Stromal cell of bone marrow (primary cell): ENCODE results near the gene PMPCB.
A peak's percentile ranks its signal among the peaks of the same experiment; 100 is the strongest.

ENCODE experiments used
- DNase-seq: peaks from one replicate; pipeline ENCODE4 v3.0.0-alpha.2; 2012; ENCODE audit warnings: low read depth

Gene PMPCB

GRCh38 chr7:103336761-103337160 is 39.5 kb downstream of the PMPCB start:
- DNase-seq: no peak

GRCh38 chr7:103338864-103339263 is 41.6 kb downstream of the PMPCB start:
- DNase-seq: no peak

DNA sequence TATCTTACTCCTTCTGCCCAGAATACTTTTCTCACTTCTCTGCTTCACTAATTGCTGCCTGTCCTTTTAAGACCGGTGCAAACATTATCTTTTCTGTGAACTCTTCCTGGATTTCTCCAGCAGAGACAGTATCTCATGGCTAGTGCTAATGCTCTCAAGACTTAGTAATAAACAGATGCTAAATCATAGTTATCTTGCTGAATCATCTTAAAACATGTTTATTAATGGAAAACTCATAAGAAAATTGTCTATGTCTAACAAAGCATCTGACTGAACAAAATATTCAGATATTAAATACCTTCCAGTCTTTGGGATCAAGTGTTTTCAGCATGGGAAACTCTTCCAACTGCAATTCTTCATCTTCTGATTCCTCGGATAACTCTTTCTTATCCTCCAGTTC is 44.2 kb downstream of the PMPCB start:
- DNase-seq: no peak

DNA sequence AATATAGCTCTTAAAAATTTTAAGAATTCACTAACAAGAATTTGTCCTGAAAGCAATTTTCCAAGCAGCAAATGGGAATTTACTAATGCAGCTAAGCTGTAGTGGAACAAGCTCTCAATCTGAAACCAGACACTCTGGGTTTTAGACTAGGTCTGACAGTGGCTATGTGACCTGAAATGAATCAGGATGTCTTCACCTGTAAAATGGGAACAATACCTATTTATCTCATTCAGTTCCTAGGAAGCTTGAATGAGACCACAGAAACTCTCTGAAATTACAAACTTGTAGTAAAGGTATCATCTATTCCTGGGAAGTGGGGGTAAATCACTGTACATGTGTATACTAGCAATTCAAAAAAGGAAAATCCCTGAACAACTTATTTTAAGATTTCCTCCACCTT is 46.1 kb downstream of the PMPCB start:
- no peak for DNase-seq

DNA sequence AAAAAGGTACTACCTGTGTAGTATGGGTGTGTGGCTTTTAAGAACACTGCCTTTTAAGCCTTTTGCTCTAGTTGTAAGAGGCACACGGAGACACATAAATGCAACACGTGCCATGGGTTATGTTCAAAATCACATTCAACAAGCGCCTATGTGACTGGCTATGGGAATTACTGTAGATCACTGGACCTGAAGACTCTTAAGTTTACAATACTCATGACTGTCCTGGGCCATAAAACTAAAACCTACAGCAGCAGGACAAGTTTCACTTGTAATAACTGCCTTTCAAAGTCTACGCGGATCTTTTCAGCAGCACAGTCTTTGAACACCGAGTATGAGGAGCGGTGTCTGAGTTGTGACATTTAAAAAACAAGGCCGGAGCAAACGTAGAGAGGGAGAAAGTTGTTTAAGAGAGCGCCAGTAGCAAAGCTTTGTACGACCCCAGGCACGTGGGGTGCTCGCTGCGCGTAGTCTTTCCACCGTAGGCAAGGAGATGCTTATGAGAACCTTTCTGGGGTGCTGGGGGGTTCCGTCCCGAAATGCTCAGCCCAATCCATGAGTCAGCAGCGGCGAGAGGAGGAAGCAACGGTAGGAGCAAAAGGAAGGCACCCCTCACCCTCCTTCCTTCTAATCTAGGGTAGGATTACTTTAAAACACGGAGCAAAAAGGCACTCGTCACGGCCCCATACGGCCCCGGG is 46.7 kb downstream of the PMPCB start:
- DNase-seq: peak; percentile 20

DNA sequence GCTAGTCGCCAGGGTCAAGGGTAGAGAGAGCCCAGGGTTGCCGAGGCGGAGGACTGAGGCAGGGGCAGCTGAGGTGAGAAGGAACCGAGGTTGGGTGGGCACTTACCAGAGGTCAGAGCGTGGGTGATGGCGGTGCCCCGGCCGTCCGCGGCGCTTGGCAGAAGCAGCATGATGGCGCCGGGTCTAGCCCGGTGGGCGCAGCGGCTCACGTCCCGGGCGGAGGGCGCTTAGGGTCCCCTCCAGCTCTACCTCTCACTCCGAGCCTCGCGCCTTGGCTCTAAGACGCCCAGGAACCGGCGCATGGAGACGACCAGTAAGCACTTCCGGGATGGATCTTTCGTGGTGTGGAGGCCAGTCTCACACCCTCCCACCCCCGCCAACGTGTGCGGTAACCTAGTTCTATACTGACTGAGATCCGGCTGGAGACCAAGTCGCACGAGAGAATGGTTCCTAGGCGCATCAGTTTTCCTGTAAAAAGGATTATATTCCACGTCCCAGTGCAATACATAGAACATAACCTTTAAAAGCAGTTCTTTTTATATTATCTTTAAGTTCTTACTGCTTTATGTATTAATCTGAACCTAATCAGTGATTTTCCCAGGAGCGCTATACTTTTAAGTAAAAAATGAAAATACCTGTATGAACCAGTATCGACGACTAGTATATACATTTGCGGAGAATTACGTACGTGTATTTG is 47.4 kb downstream of the PMPCB start, which contains the start of gene DNAJC2:
Gene DNAJC2, minus strand, starts transcription at position 315 of the 697 bp plus-strand sequence. Its CDS starts 145 bp downstream, at position 170.
- peak; percentile 88 for DNase-seq

GRCh38 chr7:103346396-103346795 is 49.2 kb downstream of the PMPCB start:
- DNase-seq: no peak

GRCh38 chr7:103347507-103348267 is 50.5 kb downstream of the PMPCB start, which contains the start of gene PSMC2:
Gene PSMC2, plus strand, starts transcription at chr7:103347643. Its CDS starts 69 bp downstream, at chr7:103347712.
- DNase-seq: peak; percentile 89

DNA sequence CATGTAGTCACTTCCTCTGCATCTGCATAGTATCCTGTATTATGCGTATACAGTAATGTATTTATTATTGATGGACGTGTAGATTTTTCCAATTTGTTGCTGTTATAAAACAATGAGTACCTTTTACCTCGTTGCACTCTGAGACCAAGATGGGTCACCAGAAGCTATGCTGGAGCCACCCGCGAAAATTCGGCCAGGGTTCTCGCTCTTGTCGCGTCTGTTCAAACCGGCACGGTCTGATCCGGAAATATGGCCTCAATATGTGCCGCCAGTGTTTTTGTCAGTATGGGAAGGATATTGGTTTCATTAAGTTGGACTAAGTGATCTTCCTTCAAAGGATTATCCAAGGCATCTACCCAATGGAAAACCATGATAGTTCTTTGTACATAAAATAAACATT is 51.2 kb downstream of the PMPCB start:
- DNase-seq: no peak

DNA sequence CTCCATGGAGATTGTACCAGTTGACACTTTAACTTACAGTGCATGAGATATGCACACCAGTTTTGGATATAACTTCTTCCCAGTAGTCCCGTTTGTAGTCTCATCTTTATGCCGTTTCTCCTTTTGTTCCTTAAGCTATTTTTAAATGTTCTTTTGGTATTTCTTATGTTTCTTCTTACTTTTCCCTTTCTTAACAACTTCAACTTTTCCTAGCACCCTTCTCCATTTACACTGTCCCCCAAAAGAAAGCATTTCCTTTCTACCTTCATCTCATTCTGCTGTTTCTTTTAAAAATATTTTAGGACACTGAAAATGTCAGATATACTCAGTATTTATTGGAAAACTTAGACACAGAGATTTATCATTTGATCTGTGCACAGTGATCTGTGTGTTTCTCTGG is 51.7 kb downstream of the PMPCB start:
- no peak for DNase-seq

- no peak for DNase-seq
These were observed 52.6 kb downstream of the PMPCB start for GRCh38 chr7:103349805-103350204.
